Measurements from ENCODE around the gene ZG16. TPM values are rescaled to one million over a fixed set of nuclear protein-coding genes. Genes with fewer than 3 reads are reported as not detected.

ZG16 gene
- total and polyA plus RNA-seq, 2 of the 8 experiments (the other 6 are each of a cell fraction or from before 2014, with no cell fraction given), result not detected

GRCh38 chr16:29804455-29805231 is 26.6 kb downstream of the ZG16 start (continued):
- TF ChIP-seq CEBPB (IDR thresholded peaks at IDR 0.05; ENCODE audit: low read depth, low read length) (no peak), CBX5 (IDR thresholded peaks at IDR 0.05; ENCODE audit: low read depth, low read length) (no peak), ASH2L (IDR thresholded peaks at IDR 0.05; ENCODE audit: low read length) (no peak)
- TF ChIP-seq, protein P1, sequence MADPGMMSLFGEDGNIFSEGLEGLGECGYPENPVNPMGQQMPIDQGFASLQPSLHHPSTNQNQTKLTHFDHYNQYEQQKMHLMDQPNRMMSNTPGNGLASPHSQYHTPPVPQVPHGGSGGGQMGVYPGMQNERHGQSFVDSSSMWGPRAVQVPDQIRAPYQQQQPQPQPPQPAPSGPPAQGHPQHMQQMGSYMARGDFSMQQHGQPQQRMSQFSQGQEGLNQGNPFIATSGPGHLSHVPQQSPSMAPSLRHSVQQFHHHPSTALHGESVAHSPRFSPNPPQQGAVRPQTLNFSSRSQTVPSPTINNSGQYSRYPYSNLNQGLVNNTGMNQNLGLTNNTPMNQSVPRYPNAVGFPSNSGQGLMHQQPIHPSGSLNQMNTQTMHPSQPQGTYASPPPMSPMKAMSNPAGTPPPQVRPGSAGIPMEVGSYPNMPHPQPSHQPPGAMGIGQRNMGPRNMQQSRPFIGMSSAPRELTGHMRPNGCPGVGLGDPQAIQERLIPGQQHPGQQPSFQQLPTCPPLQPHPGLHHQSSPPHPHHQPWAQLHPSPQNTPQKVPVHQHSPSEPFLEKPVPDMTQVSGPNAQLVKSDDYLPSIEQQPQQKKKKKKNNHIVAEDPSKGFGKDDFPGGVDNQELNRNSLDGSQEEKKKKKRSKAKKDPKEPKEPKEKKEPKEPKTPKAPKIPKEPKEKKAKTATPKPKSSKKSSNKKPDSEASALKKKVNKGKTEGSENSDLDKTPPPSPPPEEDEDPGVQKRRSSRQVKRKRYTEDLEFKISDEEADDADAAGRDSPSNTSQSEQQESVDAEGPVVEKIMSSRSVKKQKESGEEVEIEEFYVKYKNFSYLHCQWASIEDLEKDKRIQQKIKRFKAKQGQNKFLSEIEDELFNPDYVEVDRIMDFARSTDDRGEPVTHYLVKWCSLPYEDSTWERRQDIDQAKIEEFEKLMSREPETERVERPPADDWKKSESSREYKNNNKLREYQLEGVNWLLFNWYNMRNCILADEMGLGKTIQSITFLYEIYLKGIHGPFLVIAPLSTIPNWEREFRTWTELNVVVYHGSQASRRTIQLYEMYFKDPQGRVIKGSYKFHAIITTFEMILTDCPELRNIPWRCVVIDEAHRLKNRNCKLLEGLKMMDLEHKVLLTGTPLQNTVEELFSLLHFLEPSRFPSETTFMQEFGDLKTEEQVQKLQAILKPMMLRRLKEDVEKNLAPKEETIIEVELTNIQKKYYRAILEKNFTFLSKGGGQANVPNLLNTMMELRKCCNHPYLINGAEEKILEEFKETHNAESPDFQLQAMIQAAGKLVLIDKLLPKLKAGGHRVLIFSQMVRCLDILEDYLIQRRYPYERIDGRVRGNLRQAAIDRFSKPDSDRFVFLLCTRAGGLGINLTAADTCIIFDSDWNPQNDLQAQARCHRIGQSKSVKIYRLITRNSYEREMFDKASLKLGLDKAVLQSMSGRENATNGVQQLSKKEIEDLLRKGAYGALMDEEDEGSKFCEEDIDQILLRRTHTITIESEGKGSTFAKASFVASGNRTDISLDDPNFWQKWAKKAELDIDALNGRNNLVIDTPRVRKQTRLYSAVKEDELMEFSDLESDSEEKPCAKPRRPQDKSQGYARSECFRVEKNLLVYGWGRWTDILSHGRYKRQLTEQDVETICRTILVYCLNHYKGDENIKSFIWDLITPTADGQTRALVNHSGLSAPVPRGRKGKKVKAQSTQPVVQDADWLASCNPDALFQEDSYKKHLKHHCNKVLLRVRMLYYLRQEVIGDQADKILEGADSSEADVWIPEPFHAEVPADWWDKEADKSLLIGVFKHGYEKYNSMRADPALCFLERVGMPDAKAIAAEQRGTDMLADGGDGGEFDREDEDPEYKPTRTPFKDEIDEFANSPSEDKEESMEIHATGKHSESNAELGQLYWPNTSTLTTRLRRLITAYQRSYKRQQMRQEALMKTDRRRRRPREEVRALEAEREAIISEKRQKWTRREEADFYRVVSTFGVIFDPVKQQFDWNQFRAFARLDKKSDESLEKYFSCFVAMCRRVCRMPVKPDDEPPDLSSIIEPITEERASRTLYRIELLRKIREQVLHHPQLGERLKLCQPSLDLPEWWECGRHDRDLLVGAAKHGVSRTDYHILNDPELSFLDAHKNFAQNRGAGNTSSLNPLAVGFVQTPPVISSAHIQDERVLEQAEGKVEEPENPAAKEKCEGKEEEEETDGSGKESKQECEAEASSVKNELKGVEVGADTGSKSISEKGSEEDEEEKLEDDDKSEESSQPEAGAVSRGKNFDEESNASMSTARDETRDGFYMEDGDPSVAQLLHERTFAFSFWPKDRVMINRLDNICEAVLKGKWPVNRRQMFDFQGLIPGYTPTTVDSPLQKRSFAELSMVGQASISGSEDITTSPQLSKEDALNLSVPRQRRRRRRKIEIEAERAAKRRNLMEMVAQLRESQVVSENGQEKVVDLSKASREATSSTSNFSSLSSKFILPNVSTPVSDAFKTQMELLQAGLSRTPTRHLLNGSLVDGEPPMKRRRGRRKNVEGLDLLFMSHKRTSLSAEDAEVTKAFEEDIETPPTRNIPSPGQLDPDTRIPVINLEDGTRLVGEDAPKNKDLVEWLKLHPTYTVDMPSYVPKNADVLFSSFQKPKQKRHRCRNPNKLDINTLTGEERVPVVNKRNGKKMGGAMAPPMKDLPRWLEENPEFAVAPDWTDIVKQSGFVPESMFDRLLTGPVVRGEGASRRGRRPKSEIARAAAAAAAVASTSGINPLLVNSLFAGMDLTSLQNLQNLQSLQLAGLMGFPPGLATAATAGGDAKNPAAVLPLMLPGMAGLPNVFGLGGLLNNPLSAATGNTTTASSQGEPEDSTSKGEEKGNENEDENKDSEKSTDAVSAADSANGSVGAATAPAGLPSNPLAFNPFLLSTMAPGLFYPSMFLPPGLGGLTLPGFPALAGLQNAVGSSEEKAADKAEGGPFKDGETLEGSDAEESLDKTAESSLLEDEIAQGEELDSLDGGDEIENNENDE (IDR thresholded peaks at IDR 0.05; ENCODE audit: insufficient replicate concordance, low read length), result no peak
